Gastrocnemius medialis (tissue), 4 donors: ENCODE results near the gene PLCB2. TPM values are rescaled to one million over a fixed set of nuclear protein-coding genes. Genes with fewer than 3 reads are reported as not detected.

ENCODE experiments used
- ATAC-seq, 2 donors: fragments of 150-250 bp; one replicate each; pipeline ENCODE4 v1.9.1; 2016
- DNase-seq, 2 donors: peaks; one replicate each; pipeline ENCODE4 v3.0.0-alpha.2; 2019
- H3K27ac ChIP-seq, 4 donors: fragments of 200-600 bp; sonication (generic); 1 replicate in 1 of 4; 2 replicates in 3 of 4; pipeline ENCODE4 v1.5.1; 2016 to 2018; ENCODE audit warnings: mild to moderate bottlenecking in 2 of 4, moderate library complexity in 1 of 4
- H3K27me3 ChIP-seq, 3 donors: fragments of 200-600 bp; sonication (generic) in 2 of 3; 1 replicate in 1 of 3; 2 replicates in 2 of 3; pipeline versions ENCODE4 v1.5.1 to v1.6.0; 2016 to 2019; ENCODE audit warnings: mild to moderate bottlenecking in 1 of 3, moderate library complexity in 1 of 3
- H3K36me3 ChIP-seq, 2 donors: fragments of 200-600 bp; sonication (generic) in 1 of 2; one replicate each; pipeline ENCODE4 v1.5.1; 2017 to 2018
- H3K4me1 ChIP-seq, 2 donors: fragments of 200-600 bp; sonication (generic) in 1 of 2; one replicate each; pipeline ENCODE4 v1.5.1; 2016 to 2017; ENCODE audit warnings: mild to moderate bottlenecking in 2 of 2
- H3K4me3 ChIP-seq, 4 donors: fragments of 200-600 bp; sonication (generic) in 3 of 4; 1 replicate in 1 of 4; 2 replicates in 3 of 4; pipeline ENCODE4 v1.5.1; 2016 to 2019; ENCODE audit warnings: mild to moderate bottlenecking in 2 of 4
- H3K9me3 ChIP-seq, 3 donors: fragments of 200-600 bp; sonication (generic) in 2 of 3; 1 replicate in 1 of 3; 2 replicates in 2 of 3; pipeline ENCODE4 v1.5.1; 2016 to 2019
- CTCF ChIP-seq, 5 experiments: fragments of 450-650 bp in 3 of 5; fragments of 200-600 bp in 2 of 5; sonication (generic) in 2 of 5; IDR thresholded peaks in 4 of 5; conservative IDR thresholded peaks in 1 of 5; 1 replicate in 4 of 5; 2 replicates in 1 of 5; pipeline ENCODE4 v1.5.1; 2016 to 2019; ENCODE audit warnings: antibody characterized with exemption in 5 of 5, mild to moderate bottlenecking in 3 of 5, moderate library complexity in 3 of 5
- POLR2A ChIP-seq, 2 donors: fragments of 450-650 bp; IDR thresholded peaks; one replicate each; pipeline ENCODE4 v1.6.1; 2017; ENCODE audit warnings: antibody characterized with exemption in 2 of 2, mild to moderate bottlenecking in 2 of 2, moderate library complexity in 2 of 2
- in situ Hi-C, 4 donors: fragments of 200-750 bp; cut with MboI; loops; one replicate each; pipeline versions ENCODE4 v1.15.0 to v1.8.0; 2017; ENCODE audit warnings: low sequenced_read_pairs in 4 of 4
- intact Hi-C: fragments of 100-400 bp; cut with DNase I; formaldehyde crosslinking; loops from one replicate; pipeline ENCODE4 v1.15.1; 2023; ENCODE audit warnings: low total_unique reads
- total RNA-seq, 4 donors: library from RNA; depleted of rRNA; stranded (reverse); fragments of >200 nt; gene quantifications; one replicate each; pipeline versions ENCODE4 v1.1.0 to v1.2.3, GENCODE V29; 2016

The PLCB2 gene
- total RNA-seq, 4 donors from 2014 or later = 0.72 to 2.0 (median 1.4) TPM; not detected in 1

- H3K4me1 ChIP-seq = peaks cover 25 to 28% of the 10 kb centered on the region in 2 donors
- in situ Hi-C loops = no loop called here
- ATAC-seq = no peak
These were observed 17.5 kb upstream of the PLCB2 start for GRCh38 chr15:40325188-40325587.

GRCh38 chr15:40323953-40324937, 16.5 kb upstream of the PLCB2 start:
- intact Hi-C loops (loop anchor here (1.0 to 5.0 kb wide), 4 partner anchors 15 to 98 kb away; partner anchors contain the start of gene IVD), in situ Hi-C loops (no loop called here)
- H3K9me3 ChIP-seq = no peaks in the 10 kb centered on the region
- H3K4me1 ChIP-seq = peaks cover 25 to 26% of the 10 kb centered on the region in 2 donors
- H3K4me3 ChIP-seq = peak overlapping the region; percentile 63 to 84 (median 79)
- ATAC-seq (peak; percentile 15 to 21), DNase-seq (no peak)
- peaks cover 0 to 8% of the 10 kb centered on the region in 2 donors for H3K36me3 ChIP-seq
- no peaks in the 10 kb centered on the region for H3K27me3 ChIP-seq
- peak overlapping the region; percentile 70 to 88 (median 83) for H3K27ac ChIP-seq
- TF ChIP-seq CTCF (IDR thresholded peaks at IDR 0.05 in 4 of 5, conservative IDR thresholded peaks at IDR 0.05 in 1 of 5) (no peak), POLR2A (IDR thresholded peaks at IDR 0.05) (no peak)

More at GRCh38 chr15:40325188-40325587, 17.5 kb upstream of the PLCB2 start:
- Histone ChIP-seq H3K27ac (peak overlapping the region; percentile 21 to 87 (median 74)), H3K9me3 (no peaks in the 10 kb centered on the region), H3K27me3 (no peaks in the 10 kb centered on the region), H3K36me3 (peaks cover 0 to 8% of the 10 kb centered on the region in 2 donors), H3K4me3 (peak overlapping the region; percentile 63 to 84 (median 79))
- DNase-seq = no peak
- no peak for TF ChIP-seq POLR2A (IDR thresholded peaks at IDR 0.05)
- no peak for TF ChIP-seq CTCF (IDR thresholded peaks at IDR 0.05 in 4 of 5, conservative IDR thresholded peaks at IDR 0.05 in 1 of 5)
- intact Hi-C loops = no loop called here

GRCh38 chr15:40323239-40323952, 15.7 kb upstream of the PLCB2 start, which contains the start of gene INAFM2:
Gene INAFM2 (plus strand): TSS chr15:40323692. CDS start chr15:40324056, 364 bp downstream.
- in situ Hi-C loops = no loop called here
- DNase-seq (peak; percentile 79 to 89), ATAC-seq (peak; percentile 81 to 85)
- intact Hi-C loops = loop anchor here (1.0 to 5.0 kb wide), 4 partner anchors 16 to 99 kb away; partner anchors contain the start of gene IVD
- peak within 1 kb of the TSS; percentile 63 to 84 (median 79) for H3K4me3 ChIP-seq
- no peaks in the 10 kb centered on the region for H3K9me3 ChIP-seq
- H3K4me1 ChIP-seq = peaks cover 25 to 26% of the 10 kb centered on the region in 2 donors
- H3K27me3 ChIP-seq = no peaks in the 10 kb centered on the region
- peak within 1 kb of the TSS; percentile 70 to 88 (median 86) for H3K27ac ChIP-seq
- H3K36me3 ChIP-seq = peaks cover 0 to 8% of the 10 kb centered on the region in 2 donors
- TF ChIP-seq POLR2A (IDR thresholded peaks at IDR 0.05) (peak; percentile 75 to 78), CTCF (IDR thresholded peaks at IDR 0.05 in 4 of 5, conservative IDR thresholded peaks at IDR 0.05 in 1 of 5) (peak; percentile 53 to 88 (median 76))

- H3K4me3 ChIP-seq = peak overlapping the region; percentile 37 to 63 (median 51)
- DNase-seq (no peak), ATAC-seq (no peak)
- H3K27me3 ChIP-seq = no peaks in the 10 kb centered on the region
- in situ Hi-C loops (no loop called here), intact Hi-C loops (loop anchor here (1.0 to 5.0 kb wide), 4 partner anchors 17 to 100 kb away; partner anchors contain the start of gene IVD)
- TF ChIP-seq CTCF (IDR thresholded peaks at IDR 0.05 in 4 of 5, conservative IDR thresholded peaks at IDR 0.05 in 1 of 5) (no peak), POLR2A (IDR thresholded peaks at IDR 0.05) (no peak)
- no peaks in the 10 kb centered on the region for H3K9me3 ChIP-seq
- peaks cover 0 to 8% of the 10 kb centered on the region in 2 donors for H3K36me3 ChIP-seq
- peaks cover 25 to 26% of the 10 kb centered on the region in 2 donors for H3K4me1 ChIP-seq
- peak overlapping the region; percentile 70 to 88 (median 82) for H3K27ac ChIP-seq
These were observed 14.9 kb upstream of the PLCB2 start for GRCh38 chr15:40322531-40323238.
